ENCODE data around the gene EDC3.
A peak's percentile ranks its signal among the peaks of the same experiment; 100 is the strongest.
"Not testable (repeated sequence)": the region's sequence is repeated elsewhere in the genome, so short reads cannot be mapped to it uniquely, and the experiment has no call there.

Gene EDC3

GRCh38 chr15:74710319-74711094 is 14.7 kb upstream of the EDC3 start:
- no peak for DNase-seq (ENCODE audit: low read depth)

- DNase-seq (ENCODE audit: low read depth) = no peak
These were observed 14.1 kb upstream of the EDC3 start for GRCh38 chr15:74709892-74710291.

- DNase-seq (ENCODE audit: low read depth) = no peak
These were observed 13.2 kb upstream of the EDC3 start for GRCh38 chr15:74709011-74709410.

GRCh38 chr15:74696808-74697207 is 984 bp upstream of the EDC3 start:
- DNase-seq (ENCODE audit: low read depth) = no peak

GRCh38 chr15:74696398-74696729 is 540 bp upstream of the EDC3 start:
- DNase-seq (ENCODE audit: low read depth) = no peak

GRCh38 chr15:74692327-74692726 is 3.5 kb downstream of the EDC3 start:
- no peak for DNase-seq (ENCODE audit: low read depth)

- DNase-seq (ENCODE audit: low read depth) = no peak
These were observed 12.1 kb downstream of the EDC3 start for GRCh38 chr15:74683758-74684157.

- no peak for DNase-seq (ENCODE audit: low read depth)
These were observed 12.9 kb downstream of the EDC3 start for GRCh38 chr15:74682954-74683353.

GRCh38 chr15:74680456-74680855 is 15.4 kb downstream of the EDC3 start:
- DNase-seq (ENCODE audit: low read depth) = no peak

GRCh38 chr15:74676801-74677200 is 19.0 kb downstream of the EDC3 start:
- DNase-seq (ENCODE audit: low read depth) = no peak

GRCh38 chr15:74674161-74674560 is 21.7 kb downstream of the EDC3 start:
- DNase-seq (ENCODE audit: low read depth) = no peak

- no peak for DNase-seq (ENCODE audit: low read depth)
These were observed 26.2 kb downstream of the EDC3 start for GRCh38 chr15:74669627-74670026.

- DNase-seq (ENCODE audit: low read depth) = no peak
These were observed 27.8 kb downstream of the EDC3 start for GRCh38 chr15:74667975-74668374.

GRCh38 chr15:74664670-74665069 is 31.2 kb downstream of the EDC3 start:
- DNase-seq (ENCODE audit: low read depth) = no peak

- no peak for DNase-seq (ENCODE audit: low read depth)
These were observed 31.7 kb downstream of the EDC3 start for GRCh38 chr15:74664028-74664616.

- no peak for DNase-seq (ENCODE audit: low read depth)
These were observed 32.4 kb downstream of the EDC3 start for GRCh38 chr15:74663303-74664027.

- DNase-seq (ENCODE audit: low read depth) = no peak
These were observed 33.6 kb downstream of the EDC3 start for GRCh38 chr15:74662064-74662860.

GRCh38 chr15:74661280-74661679 is 34.5 kb downstream of the EDC3 start:
- DNase-seq (ENCODE audit: low read depth) = not testable (repeated sequence)

GRCh38 chr15:74657846-74658245 is 38.0 kb downstream of the EDC3 start:
- peak; percentile 31 for DNase-seq (ENCODE audit: low read depth)

- DNase-seq (ENCODE audit: low read depth) = no peak
These were observed 38.8 kb downstream of the EDC3 start for GRCh38 chr15:74656935-74657535.

GRCh38 chr15:74655424-74655823 is 40.4 kb downstream of the EDC3 start:
- no peak for DNase-seq (ENCODE audit: low read depth)
